ENCODE data around the gene LIPI.

The LIPI gene

GRCh38 chr21:14244911-14245310 lies 34.2 kb upstream of the LIPI start:
- TF ChIP-seq ZNF223 (tag by site-specific recombination; IDR thresholded peaks at IDR 0.05) (no peak), KLF8 (tag by site-specific recombination; IDR thresholded peaks at IDR 0.05) (no peak), ZNF596 (tag by site-specific recombination; IDR thresholded peaks at IDR 0.05) (no peak)
- Histone ChIP-seq H3K36me3 (ENCODE audit: control insufficient read depth in 2 of 2, insufficient read depth in 1 of 2, low read length in 2 of 2) (no peaks in the 10 kb centered on the region), H3K27ac (ENCODE audit: extremely low read depth, low read depth, low read length) (no peak overlapping the region), H3K9me3 (ENCODE audit: control insufficient read depth, insufficient read depth, low read depth, low read length) (no peaks in the 10 kb centered on the region), H3K4me1 (ENCODE audit: control insufficient read depth, insufficient read depth, low read length) (no peaks in the 10 kb centered on the region), H3K4me3 (ENCODE audit: low read depth, low read length) (no peak overlapping the region)
- CTCF ChIA-PET: interaction anchor here (1.0 to 1.6 kb wide), 2 partner anchors 8 to 15 kb away, joined by 4 to 8 read pairs; no protein-coding TSS in a partner anchor
- POLR2A ChIA-PET: no interaction called here

GRCh38 chr21:14243874-14244273 lies 33.1 kb upstream of the LIPI start:
- Histone ChIP-seq H3K9me3 (ENCODE audit: control insufficient read depth, insufficient read depth, low read depth, low read length) (no peaks in the 10 kb centered on the region), H3K36me3 (ENCODE audit: control insufficient read depth in 2 of 2, insufficient read depth in 1 of 2, low read length in 2 of 2) (no peaks in the 10 kb centered on the region), H3K4me1 (ENCODE audit: control insufficient read depth, insufficient read depth, low read length) (no peaks in the 10 kb centered on the region), H3K4me3 (ENCODE audit: low read depth, low read length) (no peak overlapping the region), H3K27ac (ENCODE audit: extremely low read depth, low read depth, low read length) (no peak overlapping the region)
- ChIA-PET POLR2A (no interaction called here), CTCF (interaction anchor here (1.1 to 1.6 kb wide), 2 partner anchors 9 to 16 kb away, joined by 3 to 4 read pairs; no protein-coding TSS in a partner anchor)
- no peak for TF ChIP-seq HIC1 (tag by site-specific recombination; IDR thresholded peaks at IDR 0.05)
- no peak for TF ChIP-seq TSHZ1 (tag by site-specific recombination; IDR thresholded peaks at IDR 0.05; ENCODE audit: borderline replicate concordance)

- H3K4me3 ChIP-seq (ENCODE audit: low read depth, low read length): no peak overlapping the region
- H3K4me1 ChIP-seq (ENCODE audit: control insufficient read depth, insufficient read depth, low read length): no peaks in the 10 kb centered on the region
- POLR2A ChIA-PET: no interaction called here
- CTCF ChIA-PET: interaction anchor here (0.5 to 1.6 kb wide), 3 partner anchors 10 to 1349 kb away, joined by 3 to 4 read pairs (median 3); no protein-coding TSS in a partner anchor
- no peak overlapping the region for H3K27ac ChIP-seq (ENCODE audit: extremely low read depth, low read depth, low read length)
- H3K9me3 ChIP-seq (ENCODE audit: control insufficient read depth, insufficient read depth, low read depth, low read length): no peaks in the 10 kb centered on the region
- no peaks in the 10 kb centered on the region for H3K36me3 ChIP-seq (ENCODE audit: control insufficient read depth in 2 of 2, insufficient read depth in 1 of 2, low read length in 2 of 2)
- no peak for TF ChIP-seq OVOL3 (tag by site-specific recombination; IDR thresholded peaks at IDR 0.05)
- no peak for TF ChIP-seq KLF10 (tag by site-specific recombination; IDR thresholded peaks at IDR 0.05)
- TF ChIP-seq INSM2 (tag by site-specific recombination; IDR thresholded peaks at IDR 0.05): no peak
- TF ChIP-seq ZBTB11 (tag by site-specific recombination; conservative IDR thresholded peaks at IDR 0.05; ENCODE audit: low read depth): no peak
- no peak for TF ChIP-seq ZFP41 (tag by site-specific recombination; IDR thresholded peaks at IDR 0.05; ENCODE audit: borderline replicate concordance)
- TF ChIP-seq ELK4 (IDR thresholded peaks at IDR 0.05; ENCODE audit: borderline replicate concordance, low read depth, low read length): no peak
- TF ChIP-seq ZNF157 (tag by site-specific recombination; IDR thresholded peaks at IDR 0.05): no peak
- no peak for TF ChIP-seq WT1 (tag by site-specific recombination; IDR thresholded peaks at IDR 0.05)
- TF ChIP-seq OSR2 (tag by site-specific recombination; IDR thresholded peaks at IDR 0.05): no peak
- no peak for TF ChIP-seq ZNF707 (tag by site-specific recombination; IDR thresholded peaks at IDR 0.05)
- TF ChIP-seq ZNF37A (tag by site-specific recombination; IDR thresholded peaks at IDR 0.05): no peak
- no peak for TF ChIP-seq KLF8 (tag by site-specific recombination; IDR thresholded peaks at IDR 0.05)
- TF ChIP-seq SCRT2 (tag by site-specific recombination; IDR thresholded peaks at IDR 0.05): no peak
- TF ChIP-seq ZNF10 (tag by site-specific recombination; IDR thresholded peaks at IDR 0.05): no peak
- no peak for TF ChIP-seq ZNF701 (tag by site-specific recombination; IDR thresholded peaks at IDR 0.05)
- TF ChIP-seq ZNF610 (tag by site-specific recombination; IDR thresholded peaks at IDR 0.05; ENCODE audit: borderline replicate concordance): no peak
Observed at GRCh38 chr21:14243461-14243860, 32.7 kb upstream of the LIPI start.
